SKM-1 (cell line): ENCODE measurements around the gene CYP2W1.
"Not testable (repeated sequence)": the region's sequence is repeated elsewhere in the genome, so short reads cannot be mapped to it uniquely, and the experiment has no call there.

ENCODE experiments used
- DNase-seq: peaks from one replicate; lab custom pipeline; 2025; ENCODE audit not compliant: unreplicated experiment; lab: John Stamatoyannopoulos, UW

The CYP2W1 gene

GRCh38 chr7:983004-983615, at the start of gene CYP2W1:
Gene CYP2W1 (plus strand): TSS chr7:983181. CDS start chr7:983212, 31 bp downstream.
- DNase-seq: no peak

- DNase-seq: no peak
Observed at GRCh38 chr7:934469-935163, 48.4 kb upstream of the CYP2W1 start.

- no peak for DNase-seq
Observed at GRCh38 chr7:935164-935873, 47.7 kb upstream of the CYP2W1 start.

- DNase-seq: no peak
Observed at GRCh38 chr7:935874-936385, 47.1 kb upstream of the CYP2W1 start.

GRCh38 chr7:936386-937054, 46.5 kb upstream of the CYP2W1 start:
- no peak for DNase-seq

- DNase-seq: no peak
Observed at GRCh38 chr7:937856-938484, 45.0 kb upstream of the CYP2W1 start.

GRCh38 chr7:938546-939185, 44.3 kb upstream of the CYP2W1 start:
- DNase-seq: no peak

- no peak for DNase-seq
Observed at GRCh38 chr7:939843-940242, 43.1 kb upstream of the CYP2W1 start.

GRCh38 chr7:940599-941408, 42.2 kb upstream of the CYP2W1 start:
- DNase-seq: no peak

- not testable (repeated sequence) for DNase-seq
Observed at GRCh38 chr7:943793-944192, 39.2 kb upstream of the CYP2W1 start.

GRCh38 chr7:944744-945143, 38.2 kb upstream of the CYP2W1 start:
- DNase-seq: no peak

GRCh38 chr7:945147-945555, 37.8 kb upstream of the CYP2W1 start:
- DNase-seq: no peak

- no peak for DNase-seq
Observed at GRCh38 chr7:945556-946255, 37.3 kb upstream of the CYP2W1 start.

- no peak for DNase-seq
Observed at GRCh38 chr7:946256-946996, 36.6 kb upstream of the CYP2W1 start.

GRCh38 chr7:947391-948210, 35.4 kb upstream of the CYP2W1 start:
- DNase-seq: no peak

GRCh38 chr7:949021-949934, 33.7 kb upstream of the CYP2W1 start:
- no peak for DNase-seq
